ENCODE measurements around the gene ARHGAP42.

ARHGAP42 gene

DNA sequence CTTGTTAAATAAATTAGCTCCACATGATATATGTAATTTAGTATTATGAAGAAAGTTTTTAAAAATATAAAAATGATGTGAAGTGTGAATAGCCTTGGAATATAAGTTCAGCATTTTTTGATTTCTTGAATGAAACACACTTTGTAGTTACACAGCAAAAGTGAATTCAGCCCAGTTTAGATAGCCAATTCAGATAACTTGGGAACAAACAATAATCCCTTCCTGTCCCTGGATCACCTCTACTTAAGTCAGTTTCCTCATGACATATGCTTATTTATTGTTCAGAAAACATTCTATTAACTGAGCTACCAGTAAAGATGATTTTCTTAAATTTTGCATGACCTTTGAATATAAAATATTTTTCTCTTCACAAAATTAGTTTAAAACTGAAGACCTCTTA, 335.2 kb downstream of the ARHGAP42 start:
- DNase-seq (ENCODE audit: low read depth): no peak

DNA sequence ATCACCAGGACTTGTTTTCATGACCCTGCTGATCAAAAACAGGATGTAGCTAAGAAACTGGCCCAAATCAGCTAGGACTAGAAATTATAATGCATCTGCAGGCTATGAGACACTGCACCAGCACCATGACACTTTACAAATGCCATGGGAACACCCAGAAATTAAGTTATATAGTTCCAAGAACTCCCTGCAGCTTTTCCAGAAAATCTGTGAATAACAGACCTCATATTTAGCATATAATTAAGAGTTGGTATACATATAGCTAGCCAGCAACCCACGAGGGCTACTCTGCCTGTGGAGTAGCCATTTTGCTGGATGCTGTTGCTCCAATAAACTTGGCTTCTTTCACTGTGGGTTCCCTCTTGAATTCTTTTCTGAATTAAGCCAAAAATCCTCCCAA, 341.6 kb downstream of the ARHGAP42 start:
- no peak for DNase-seq (ENCODE audit: low read depth)

DNA sequence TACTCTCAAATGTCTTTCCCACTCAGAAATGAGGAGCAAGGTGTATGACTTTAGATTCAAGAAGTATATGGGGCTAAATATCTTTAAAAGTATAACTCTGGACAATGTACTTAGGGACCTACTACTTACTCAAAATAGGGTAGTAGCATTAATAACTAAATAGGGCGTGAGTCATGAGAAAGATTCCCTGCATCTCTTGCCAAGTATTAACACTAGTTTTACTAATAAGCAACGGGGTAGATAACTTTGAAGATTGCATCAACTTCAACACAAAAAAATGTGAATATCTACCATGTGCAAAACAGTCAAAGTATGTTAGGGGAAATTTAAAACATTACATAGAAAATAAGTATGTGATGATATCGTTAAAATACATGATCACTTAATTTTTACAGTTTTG, 342.9 kb downstream of the ARHGAP42 start:
- no peak for DNase-seq (ENCODE audit: low read depth)

- no peak for DNase-seq (ENCODE audit: low read depth)
Measured at GRCh38 chr11:101030692-101031091, 343.6 kb downstream of the ARHGAP42 start.

GRCh38 chr11:101031713-101032112, 344.6 kb downstream of the ARHGAP42 start:
- no peak for DNase-seq (ENCODE audit: low read depth)

DNA sequence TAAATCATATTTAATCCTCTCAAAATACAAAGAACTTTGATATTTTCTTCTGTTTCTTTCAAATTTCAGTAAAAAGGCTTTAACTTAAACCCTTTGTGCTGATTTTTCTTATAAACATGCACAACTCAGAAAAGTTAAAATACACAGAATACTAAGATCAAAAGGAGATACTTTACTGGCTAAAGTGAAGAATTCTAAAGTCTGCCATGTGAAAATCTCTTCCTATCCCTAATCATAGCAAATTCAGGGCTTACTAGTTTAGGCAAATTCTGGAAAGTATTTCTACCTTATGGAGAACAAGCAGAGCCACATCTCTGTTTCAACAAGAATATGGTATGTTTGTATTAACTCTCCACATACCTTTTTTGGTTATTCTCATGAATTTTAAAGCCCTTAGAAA, 345.9 kb downstream of the ARHGAP42 start:
- DNase-seq (ENCODE audit: low read depth): no peak

DNA sequence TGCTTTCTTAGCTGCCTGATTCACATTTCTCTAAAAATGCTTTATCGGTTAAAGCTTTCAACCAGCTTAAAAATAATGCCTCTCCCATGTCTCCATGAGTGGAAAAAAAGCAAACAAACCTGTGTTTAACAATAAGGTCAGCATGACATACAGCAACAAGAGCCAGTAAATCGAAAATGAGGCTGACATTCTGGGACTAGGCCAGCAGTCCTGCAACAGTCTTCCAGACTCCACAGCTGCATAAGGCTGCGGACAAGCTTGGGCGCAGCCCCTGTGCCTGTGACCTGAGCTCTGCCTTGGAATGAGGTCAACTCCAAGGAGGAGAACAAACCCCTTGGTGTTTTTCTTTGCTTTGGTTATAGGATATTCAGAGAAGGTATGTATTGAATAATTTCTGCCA, 347.0 kb downstream of the ARHGAP42 start:
- DNase-seq (ENCODE audit: low read depth): no peak

DNA sequence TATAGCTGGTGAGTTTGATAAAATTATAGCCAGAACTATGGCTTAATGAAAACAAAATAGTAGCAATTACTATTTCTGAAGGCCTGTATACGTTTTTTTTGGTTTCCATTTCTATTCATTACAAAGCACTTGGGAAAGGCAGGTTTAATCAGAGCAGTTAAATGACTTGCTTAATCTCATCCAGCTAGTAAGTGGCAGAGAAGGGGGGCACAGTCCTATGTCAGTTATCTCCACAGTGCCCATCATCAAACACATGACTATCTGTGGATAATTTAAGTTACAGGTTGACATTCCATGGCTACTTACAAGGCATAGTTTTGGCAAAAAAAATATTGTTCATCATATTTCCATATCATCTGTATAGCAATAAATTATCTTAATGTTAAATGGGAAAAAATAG, 348.8 kb downstream of the ARHGAP42 start:
- DNase-seq (ENCODE audit: low read depth): no peak
